Esophagus muscularis mucosa (tissue), 3 donors: Measurements from ENCODE around the gene TTC7B.

Source experiments
- CTCF ChIP-seq, 3 experiments: fragments of 200-600 bp in 2 of 3; fragments of 450-650 bp in 1 of 3; sonication (generic) in 2 of 3; IDR thresholded peaks; one replicate each; pipeline ENCODE4 v1.5.1; 2017 to 2019; ENCODE audit warnings: antibody characterized with exemption in 3 of 3, mild to moderate bottlenecking in 2 of 3, moderate library complexity in 1 of 3
- POLR2A ChIP-seq: fragments of 450-650 bp; IDR thresholded peaks from one replicate; pipeline ENCODE4 v1.6.1; 2017; ENCODE audit warnings: antibody characterized with exemption, moderate library complexity, mild to moderate bottlenecking, low read depth

GRCh38 chr14:90559811-90560492 lies 256.3 kb downstream of the TTC7B start:
- TF ChIP-seq CTCF (IDR thresholded peaks at IDR 0.05) (no peak), POLR2A (no peak)
